H1 (cell line): ENCODE data around the gene SPTLC3. TPM values are rescaled to one million over a fixed set of nuclear protein-coding genes. Genes with fewer than 3 reads are reported as not detected.

Experiments used
- ASH2L ChIP-seq: fragments of 200-600, 300-600 bp; sonication (generic); IDR thresholded peaks from one replicate; pipeline ENCODE4 v1.7.1; 2017; ENCODE audit warnings: low read length
- CBX8 ChIP-seq: fragments of 300-800, 300-1000 bp; sonication (generic); IDR thresholded peaks from 2 replicates; pipeline ENCODE4 v1.7.1; 2016; ENCODE audit warnings: low read depth, low read length, borderline replicate concordance
- CTBP2 ChIP-seq: IDR thresholded peaks from 2 replicates; pipeline ENCODE4 v1.7.0; 2011; ENCODE audit warnings: borderline replicate concordance, mild to moderate bottlenecking, moderate library complexity, mixed read lengths, low read length; ENCODE audit not compliant: insufficient read depth, insufficient read length
- CTCF ChIP-seq, 3 experiments: IDR thresholded peaks; 1 replicate in 2 of 3; 2 replicates in 1 of 3; pipeline versions ENCODE4 v1.5.1 to v1.6.1; 2011; ENCODE audit warnings: low read length in 3 of 3, mild to moderate bottlenecking in 3 of 3, inconsistent platforms in 2 of 3, low read depth in 1 of 3, moderate library complexity in 1 of 3; ENCODE audit not compliant: insufficient read depth in 1 of 3; ENCODE audit errors: control extremely low read depth in 1 of 3
- JUND ChIP-seq: IDR thresholded peaks from 2 replicates; pipeline ENCODE4 v1.6.1; 2011; ENCODE audit warnings: mild to moderate bottlenecking, improper control_type of control experiment, low read length
- KDM4A ChIP-seq: IDR thresholded peaks from one replicate; pipeline ENCODE4 v1.7.1; 2012; ENCODE audit warnings: low read depth, mild to moderate bottlenecking, moderate library complexity, low read length, inconsistent platforms; ENCODE audit not compliant: severe bottlenecking
- MAFK ChIP-seq: IDR thresholded peaks from 2 replicates; pipeline ENCODE4 v1.6.1; 2012; ENCODE audit warnings: low read depth, mild to moderate bottlenecking, improper control_type of control experiment, low read length
- SUZ12 ChIP-seq: fragments of 200-600 bp; sonication (generic); IDR thresholded peaks from 2 replicates; pipeline ENCODE4 v1.6.1; 2012; ENCODE audit warnings: mild to moderate bottlenecking, inconsistent platforms, low read length, moderate library complexity, mixed read lengths
- YY1 ChIP-seq: IDR thresholded peaks from 2 replicates; pipeline ENCODE4 v1.6.1; 2011; ENCODE audit warnings: low read depth, mild to moderate bottlenecking, low read length
- polyA plus RNA-seq, 7 experiments: library from polyadenylated mRNA; depleted of rRNA in 3 of 7; stranded (reverse) in 5 of 7; unstranded in 2 of 7; fragments of >200 nt in 5 of 7; fragments of 200-250 nt in 2 of 7; gene quantifications; 1 replicate in 5 of 7; 2 replicates in 1 of 7; 4 replicates in 1 of 7; pipeline versions ENCODE4 v1.2.1 to v1.2.3, GENCODE V29; 2011 to 2013; ENCODE audit warnings: missing spikeins in 2 of 7, mixed read lengths in 2 of 7
- total RNA-seq: library from RNA; stranded (reverse); fragmentation: NEBNext Ultra II Directional; extraction: Animal tissue kit (Norgen Biotek cat#: 25700); gene quantifications from 2 replicates; pipeline ENCODE4 v1.2.1, GENCODE V29; 2021

The SPTLC3 gene
- total and polyA plus RNA-seq, 2 of the 8 experiments (the other 6 are each of a cell fraction or from before 2014, with no cell fraction given): 0.23 to 0.82 TPM

DNA sequence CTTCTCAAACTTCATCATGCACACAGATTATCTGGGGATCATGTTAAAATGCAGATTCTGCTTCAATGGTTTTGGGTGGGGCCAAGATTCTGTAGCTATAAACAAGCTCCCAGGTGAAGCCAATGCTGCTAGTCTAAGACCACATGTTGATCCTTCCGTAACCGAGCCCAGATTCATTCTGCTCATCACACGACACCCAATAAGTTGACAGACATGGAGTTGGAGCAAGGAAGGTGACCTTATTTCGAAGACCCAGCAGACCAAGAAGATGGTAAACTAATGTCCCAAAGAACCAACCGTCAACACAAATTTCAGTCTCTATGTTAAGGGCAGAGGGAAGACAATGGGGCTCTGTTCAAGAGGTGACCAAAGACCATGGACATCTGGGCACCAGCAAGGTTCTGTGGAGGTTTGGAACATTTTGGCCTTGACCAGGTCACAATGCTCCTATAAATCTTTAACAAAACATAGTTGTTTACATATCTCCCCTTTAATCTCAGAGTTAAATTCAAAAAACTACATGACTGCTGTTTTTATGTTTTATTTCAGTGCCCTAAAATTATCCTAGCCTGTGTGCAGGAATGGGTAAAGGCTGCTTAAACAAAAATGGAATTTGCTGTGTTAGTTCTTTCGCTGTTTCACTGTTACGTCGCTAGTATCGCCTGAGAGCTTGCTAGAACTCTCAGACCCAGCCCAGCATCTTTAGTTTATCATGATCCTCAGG lies 50.1 kb downstream of the SPTLC3 start (continued):
- TF ChIP-seq JUND (no peak), CTBP2 (no peak), YY1 (no peak), SUZ12 (no peak), CBX8 (no peak), MAFK (no peak), CTCF (IDR thresholded peaks at IDR 0.05; ENCODE audit: control extremely low read depth in 1 of 3, insufficient read depth in 1 of 3, low read depth in 1 of 3, low read length in 3 of 3) (no peak), KDM4A (no peak), ASH2L (no peak)
